Neural cell (in vitro differentiated cells): ENCODE data around the gene NCKAP5L. TPM values are rescaled to one million over a fixed set of nuclear protein-coding genes. Genes with fewer than 3 reads are reported as not detected.

Source experiments
- H2AFZ ChIP-seq: fragments of 200-600, 300-800 bp; sonication (generic), shearing (Covaris generic); 2 replicates; pipeline ENCODE4 v1.6.0; 2014; ENCODE audit warnings: low read depth, mild to moderate bottlenecking, antibody characterized with exemption, low read length, moderate library complexity
- H3F3A ChIP-seq: fragments of 200-600 bp; shearing (Covaris generic); 2 replicates; pipeline ENCODE4 v1.6.1; 2016; ENCODE audit warnings: mild to moderate bottlenecking, moderate library complexity, mixed read lengths, antibody characterized with exemption, low read length; ENCODE audit not compliant: insufficient read depth, poor library complexity, severe bottlenecking
- H3K27ac ChIP-seq: fragments of 200-600, 300-800 bp; sonication (generic), shearing (Covaris generic); 2 replicates; pipeline ENCODE4 v1.5.1; 2014; ENCODE audit warnings: mild to moderate bottlenecking, low read length, moderate library complexity
- H3K27me3 ChIP-seq: fragments of 300-800, 200-600 bp; sonication (generic), shearing (Covaris generic); 2 replicates; pipeline ENCODE4 v1.6.0; 2014; ENCODE audit warnings: mild to moderate bottlenecking, low read depth, low read length, moderate library complexity; ENCODE audit not compliant: insufficient read depth
- H3K36me3 ChIP-seq: fragments of 300-800, 200-600 bp; sonication (generic), shearing (Covaris generic); 2 replicates; pipeline ENCODE4 v1.5.1; 2014; ENCODE audit warnings: mild to moderate bottlenecking, antibody characterized with exemption, low read length, moderate library complexity; ENCODE audit not compliant: insufficient read depth
- H3K4me2 ChIP-seq: fragments of 300-800, 200-600 bp; sonication (generic), shearing (Covaris generic); 2 replicates; pipeline ENCODE4 v1.6.0; 2014; ENCODE audit warnings: mild to moderate bottlenecking, low read length
- H3K4me3 ChIP-seq: fragments of 300-800, 200-600 bp; sonication (generic), shearing (Covaris generic); 2 replicates; pipeline ENCODE4 v1.5.1; 2014; ENCODE audit warnings: mild to moderate bottlenecking, low read length, moderate library complexity
- H3K79me2 ChIP-seq: fragments of 200-600 bp; shearing (Covaris generic); replicated peaks from 2 replicates; pipeline ENCODE4 v1.6.0; 2014; ENCODE audit warnings: mild to moderate bottlenecking, low read length, moderate library complexity; ENCODE audit not compliant: insufficient read depth
- H3K9ac ChIP-seq: fragments of 300-800, 200-600 bp; sonication (generic), shearing (Covaris generic); 2 replicates; pipeline ENCODE4 v1.6.1; 2016; ENCODE audit warnings: mild to moderate bottlenecking, low read length, mixed read lengths
- H3K9me2 ChIP-seq: fragments of 200-600 bp; shearing (Covaris generic); 2 replicates; pipeline ENCODE4 v1.6.1; 2016; ENCODE audit warnings: mild to moderate bottlenecking, low read length, mixed read lengths; ENCODE audit not compliant: insufficient read depth
- H3K9me3 ChIP-seq: fragments of 200-600, 300-800 bp; sonication (generic), shearing (Covaris generic); 2 replicates; pipeline ENCODE4 v1.6.1; 2016; ENCODE audit warnings: mild to moderate bottlenecking, mixed run types, low read length, moderate library complexity, mixed read lengths
- H4K20me1 ChIP-seq: fragments of 200-600 bp; shearing (Covaris generic); 2 replicates; pipeline ENCODE4 v1.6.1; 2016; ENCODE audit warnings: mild to moderate bottlenecking, mixed run types; ENCODE audit not compliant: insufficient read depth
- CTCF ChIP-seq: fragments of 450-650 bp; IDR thresholded peaks from 2 replicates; pipeline ENCODE4 v1.5.1; 2014; ENCODE audit warnings: antibody characterized with exemption, mild to moderate bottlenecking, moderate library complexity; ENCODE audit not compliant: poor library complexity, severe bottlenecking
- EP300 ChIP-seq: fragments of 450-650 bp; conservative IDR thresholded peaks from 2 replicates; pipeline ENCODE4 v1.6.1; 2014; ENCODE audit warnings: antibody characterized with exemption, mild to moderate bottlenecking, moderate library complexity; ENCODE audit not compliant: poor library complexity, severe bottlenecking
- EZH2 ChIP-seq: fragments of 200-600, 300-800 bp; shearing (Covaris generic), sonication (generic); IDR thresholded peaks from 2 replicates; pipeline ENCODE4 v1.6.1; 2014; ENCODE audit warnings: antibody characterized with exemption, low read length, borderline replicate concordance, mild to moderate bottlenecking; ENCODE audit not compliant: insufficient read depth, poor library complexity, severe bottlenecking
- MXI1 ChIP-seq: fragments of 450-650 bp; conservative IDR thresholded peaks from 2 replicates; pipeline ENCODE4 v1.6.1; 2014; ENCODE audit warnings: antibody characterized with exemption, mild to moderate bottlenecking; ENCODE audit not compliant: poor library complexity, severe bottlenecking
- POLR2AphosphoS5 ChIP-seq: IDR thresholded peaks from 2 replicates; pipeline ENCODE4 v1.6.1; 2012
- RAD21 ChIP-seq: fragments of 450-650 bp; conservative IDR thresholded peaks from 2 replicates; pipeline ENCODE4 v1.6.1; 2014; ENCODE audit warnings: antibody characterized with exemption, mild to moderate bottlenecking, moderate library complexity
- REST ChIP-seq: IDR thresholded peaks from 2 replicates; pipeline ENCODE4 v1.6.1; 2012; ENCODE audit warnings: borderline replicate concordance
- SMC3 ChIP-seq: fragments of 450-650 bp; conservative IDR thresholded peaks from 2 replicates; pipeline ENCODE4 v1.6.1; 2014; ENCODE audit warnings: antibody characterized with exemption, mild to moderate bottlenecking, moderate library complexity; ENCODE audit not compliant: poor library complexity
- TAF1 ChIP-seq: IDR thresholded peaks from 2 replicates; pipeline ENCODE4 v1.6.1; 2012; ENCODE audit warnings: low read depth
- polyA plus RNA-seq: library from polyadenylated mRNA; depleted of rRNA; stranded (reverse); fragments of >200 nt; gene quantifications from 2 replicates; pipeline ENCODE4 v1.2.3, GENCODE V29; 2014

The NCKAP5L gene
- polyA plus RNA-seq, 1 donor from 2014 or later: 6.2 TPM

- no peak overlapping the region for H3K4me2 ChIP-seq
- H3K27ac ChIP-seq: no peak overlapping the region
- H3K9me3 ChIP-seq: no peaks in the 10 kb centered on the region
- no peaks in the 10 kb centered on the region for H4K20me1 ChIP-seq
- no peak overlapping the region for H2AFZ ChIP-seq
- H3K79me2 ChIP-seq: no peaks in the 10 kb centered on the region
- H3K9me2 ChIP-seq: no peaks in the 10 kb centered on the region
- no peaks in the 10 kb centered on the region for H3K36me3 ChIP-seq
- no peaks in the 10 kb centered on the region for H3K27me3 ChIP-seq
- TF ChIP-seq SMC3: no peak
- TF ChIP-seq TAF1: no peak
- TF ChIP-seq RAD21: no peak
- no peak for TF ChIP-seq POLR2AphosphoS5
- no peak for TF ChIP-seq EP300
- TF ChIP-seq MXI1: no peak
- no peak for TF ChIP-seq EZH2
- TF ChIP-seq CTCF: no peak
- TF ChIP-seq REST: no peak
- H3F3A ChIP-seq: no peaks in the 10 kb centered on the region
- H3K4me3 ChIP-seq: no peak overlapping the region
- H3K9ac ChIP-seq: no peak overlapping the region
Measured at GRCh38 chr12:49873361-49873934, 45.2 kb upstream of the NCKAP5L start.

GRCh38 chr12:49872781-49873181, 44.6 kb upstream of the NCKAP5L start:
- Histone ChIP-seq H4K20me1 (no peaks in the 10 kb centered on the region), H3K36me3 (no peaks in the 10 kb centered on the region), H3K79me2 (no peaks in the 10 kb centered on the region), H3K27me3 (no peaks in the 10 kb centered on the region), H3F3A (no peaks in the 10 kb centered on the region), H3K4me3 (no peak overlapping the region), H3K9me2 (no peaks in the 10 kb centered on the region), H2AFZ (no peak overlapping the region), H3K9ac (no peak overlapping the region), H3K4me2 (no peak overlapping the region), H3K9me3 (no peaks in the 10 kb centered on the region), H3K27ac (no peak overlapping the region)
- TF ChIP-seq TAF1 (no peak), CTCF (no peak), SMC3 (no peak), EZH2 (no peak), RAD21 (no peak), EP300 (no peak), POLR2AphosphoS5 (no peak), REST (no peak), MXI1 (no peak)
